Measurements from ENCODE around the gene SORD. TPM values are rescaled to one million over a fixed set of nuclear protein-coding genes. Genes with fewer than 3 reads are reported as not detected.

The SORD gene
- total RNA-seq, 1 donor: 25.9 TPM

GRCh38 chr15:45114076-45114750 is 91.2 kb downstream of the SORD start, which contains the start of the genes DUOX2 and DUOXA2:
TSS of gene DUOX2 (minus strand) at chr15:45114172. CDS start at chr15:45113411, 761 bp downstream.
TSS of gene DUOXA2 (plus strand) at chr15:45114326. CDS start at chr15:45114606, 280 bp downstream.
- DNase-seq (ENCODE audit: low read depth in 2 of 3, low spot score in 2 of 3): peak in 1 of 3 donors; percentile 22

- no peak for DNase-seq (ENCODE audit: low read depth in 2 of 3, low spot score in 2 of 3)
These were observed 91.7 kb downstream of the SORD start for GRCh38 chr15:45114751-45115085.

GRCh38 chr15:45115312-45115820 is 92.4 kb downstream of the SORD start:
- no peak for DNase-seq (ENCODE audit: low read depth in 2 of 3, low spot score in 2 of 3)

- DNase-seq (ENCODE audit: low read depth in 2 of 3, low spot score in 2 of 3): no peak
These were observed 93.0 kb downstream of the SORD start for GRCh38 chr15:45116006-45116481.

GRCh38 chr15:45116482-45117307 is 93.7 kb downstream of the SORD start:
- DNase-seq (ENCODE audit: low read depth in 2 of 3, low spot score in 2 of 3): no peak

GRCh38 chr15:45117308-45118130 is 94.5 kb downstream of the SORD start:
- DNase-seq (ENCODE audit: low read depth in 2 of 3, low spot score in 2 of 3): no peak

GRCh38 chr15:45118131-45118588 is 95.2 kb downstream of the SORD start:
- DNase-seq (ENCODE audit: low read depth in 2 of 3, low spot score in 2 of 3): peak; percentile 57 to 93 (median 88)

GRCh38 chr15:45118996-45119395 is 96.0 kb downstream of the SORD start:
- no peak for DNase-seq (ENCODE audit: low read depth in 2 of 3, low spot score in 2 of 3)

- DNase-seq (ENCODE audit: low read depth in 2 of 3, low spot score in 2 of 3): no peak
These were observed 97.3 kb downstream of the SORD start for GRCh38 chr15:45120081-45120972.

- DNase-seq (ENCODE audit: low read depth in 2 of 3, low spot score in 2 of 3): no peak
These were observed 98.0 kb downstream of the SORD start for GRCh38 chr15:45121020-45121419.

- DNase-seq (ENCODE audit: low read depth in 2 of 3, low spot score in 2 of 3): no peak
These were observed 98.9 kb downstream of the SORD start for GRCh38 chr15:45121706-45122417.

GRCh38 chr15:45122719-45123118 is 99.7 kb downstream of the SORD start:
- no peak for DNase-seq (ENCODE audit: low read depth in 2 of 3, low spot score in 2 of 3)

GRCh38 chr15:45123397-45123796 is 100.4 kb downstream of the SORD start:
- no peak for DNase-seq (ENCODE audit: low read depth in 2 of 3, low spot score in 2 of 3)

- peak in 1 of 3 donors; percentile 70 for DNase-seq (ENCODE audit: low read depth in 2 of 3, low spot score in 2 of 3)
These were observed 103.7 kb downstream of the SORD start for GRCh38 chr15:45126535-45127158.

Data from hematopoietic multipotent progenitor cell (in vitro differentiated cells).